HepG2 (cell line): ENCODE data around the gene NEAT1. TPM values are rescaled to one million over a fixed set of nuclear protein-coding genes. Genes with fewer than 3 reads are reported as not detected.

Experiments
- ATAD3A ChIP-seq: sonication (generic); formaldehyde crosslinking; IDR thresholded peaks from 2 replicates; pipeline ENCODE4 v1.4.0; 2020; ENCODE audit warnings: missing genetic modification reagents
- CTCF ChIP-seq: sonication (generic); formaldehyde crosslinking; IDR thresholded peaks from 2 replicates; pipeline ENCODE4 v1.5.0; 2020; ENCODE audit warnings: mild to moderate bottlenecking, missing genetic modification reagents, moderate library complexity
- MAF1 ChIP-seq: sonication (generic); formaldehyde crosslinking; IDR thresholded peaks from 2 replicates; pipeline ENCODE4 v1.5.0; 2020; ENCODE audit warnings: missing genetic modification reagents, borderline replicate concordance
- MED1 ChIP-seq: sonication (generic); formaldehyde crosslinking; IDR thresholded peaks from 2 replicates; pipeline ENCODE4 v1.4.0; 2020; ENCODE audit warnings: missing genetic modification reagents
- SATB2 ChIP-seq: sonication (generic); formaldehyde crosslinking; IDR thresholded peaks from 2 replicates; pipeline ENCODE4 v1.5.0; 2020; ENCODE audit warnings: missing genetic modification reagents
- SMARCC2 ChIP-seq: fragments of 450-650 bp; IDR thresholded peaks from 2 replicates; pipeline ENCODE4 v1.6.1; 2017; ENCODE audit warnings: antibody characterized with exemption, mild to moderate bottlenecking
- STAT5B ChIP-seq: sonication (generic); formaldehyde crosslinking; IDR thresholded peaks from 2 replicates; pipeline ENCODE4 v1.4.0; 2020; ENCODE audit warnings: missing genetic modification reagents
- ZNF383 ChIP-seq: sonication (generic); formaldehyde crosslinking; IDR thresholded peaks from 2 replicates; pipeline ENCODE4 v1.4.0; 2020; ENCODE audit warnings: missing genetic modification reagents, mild to moderate bottlenecking, borderline replicate concordance
- ZNF513 ChIP-seq: sonication (generic); formaldehyde crosslinking; conservative IDR thresholded peaks from 2 replicates; pipeline ENCODE4 v1.5.0; 2020; ENCODE audit warnings: missing genetic modification reagents
- ZNF598 ChIP-seq: sonication (generic); formaldehyde crosslinking; IDR thresholded peaks from 2 replicates; pipeline ENCODE4 v1.5.1; 2020; ENCODE audit warnings: mild to moderate bottlenecking, missing genetic modification reagents, borderline replicate concordance
- ZNF605 ChIP-seq: sonication (generic); formaldehyde crosslinking; IDR thresholded peaks from 2 replicates; pipeline ENCODE4 v1.8.0; 2022; ENCODE audit warnings: mild to moderate bottlenecking, missing genetic modification reagents
- polyA plus RNA-seq, 8 experiments: library from polyadenylated mRNA; depleted of rRNA in 3 of 8; stranded (reverse) in 7 of 8; unstranded in 1 of 8; fragments of >200 nt; fragmentation: Illumina TruSeq in 4 of 8; extraction: Trizol in 4 of 8; gene quantifications; 2 replicates each; pipeline versions ENCODE4 v1.2.1 to v1.2.3, GENCODE V29; 2011 to 2016; ENCODE audit warnings: low read depth in 4 of 8, missing spikeins in 1 of 8, mixed read lengths in 1 of 8; ENCODE audit not compliant: insufficient read depth in 1 of 8
- total RNA-seq, 5 experiments: library from RNA; depleted of rRNA; stranded (reverse); fragments of >200 nt; fragmentation: Illumina TruSeq; extraction: Trizol; gene quantifications; 2 replicates each; pipeline ENCODE4 v1.2.3, GENCODE V29; 2016; ENCODE audit warnings: low read depth in 1 of 5
- TF ChIP-seq, protein P1 (sequence below): sonication (generic); formaldehyde crosslinking; IDR thresholded peaks from 2 replicates; pipeline ENCODE4 v1.5.0; 2020; ENCODE audit warnings: missing genetic modification reagents, mild to moderate bottlenecking, borderline replicate concordance
- TF ChIP-seq, protein P2 (sequence below): IDR thresholded peaks from 2 replicates; pipeline ENCODE4 v1.6.1; 2012; ENCODE audit warnings: low read length, improper control_type of control experiment
- TF ChIP-seq, protein P3 (sequence below): sonication (generic); formaldehyde crosslinking; IDR thresholded peaks from 2 replicates; pipeline ENCODE4 v1.5.1; 2020; ENCODE audit warnings: mild to moderate bottlenecking, missing genetic modification reagents, moderate library complexity

The NEAT1 gene
- total and polyA plus RNA-seq, 2 of the 13 experiments (the other 11 are each of a cell fraction or from before 2014, with no cell fraction given): 20.5 to 41.2 TPM

- TF ChIP-seq, protein P1, sequence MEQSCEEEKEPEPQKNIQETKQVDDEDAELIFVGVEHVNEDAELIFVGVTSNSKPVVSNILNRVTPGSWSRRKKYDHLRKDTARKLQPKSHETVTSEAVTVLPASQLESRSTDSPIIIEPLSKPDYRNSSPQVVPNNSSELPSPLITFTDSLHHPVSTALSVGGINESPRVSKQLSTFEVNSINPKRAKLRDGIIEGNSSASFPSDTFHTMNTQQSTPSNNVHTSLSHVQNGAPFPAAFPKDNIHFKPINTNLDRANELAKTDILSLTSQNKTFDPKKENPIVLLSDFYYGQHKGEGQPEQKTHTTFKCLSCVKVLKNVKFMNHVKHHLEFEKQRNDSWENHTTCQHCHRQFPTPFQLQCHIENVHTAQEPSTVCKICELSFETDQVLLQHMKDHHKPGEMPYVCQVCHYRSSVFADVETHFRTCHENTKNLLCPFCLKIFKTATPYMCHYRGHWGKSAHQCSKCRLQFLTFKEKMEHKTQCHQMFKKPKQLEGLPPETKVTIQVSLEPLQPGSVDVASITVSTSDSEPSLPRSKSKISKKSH (CRISPR knock-in tag): no peak
- TF ChIP-seq ATAD3A (CRISPR knock-in tag) (no peak), CTCF (peak; percentile 44), ZNF598 (no peak), SMARCC2 (no peak), MAF1 (CRISPR knock-in tag) (no peak), ZNF605 (CRISPR knock-in tag) (no peak), MED1 (CRISPR knock-in tag) (peak; percentile 30; the same call in 1 of the 2 replicates), STAT5B (no peak), ZNF513 (no peak), ZNF383 (no peak), SATB2 (CRISPR knock-in tag) (no peak)
- TF ChIP-seq, protein P2, sequence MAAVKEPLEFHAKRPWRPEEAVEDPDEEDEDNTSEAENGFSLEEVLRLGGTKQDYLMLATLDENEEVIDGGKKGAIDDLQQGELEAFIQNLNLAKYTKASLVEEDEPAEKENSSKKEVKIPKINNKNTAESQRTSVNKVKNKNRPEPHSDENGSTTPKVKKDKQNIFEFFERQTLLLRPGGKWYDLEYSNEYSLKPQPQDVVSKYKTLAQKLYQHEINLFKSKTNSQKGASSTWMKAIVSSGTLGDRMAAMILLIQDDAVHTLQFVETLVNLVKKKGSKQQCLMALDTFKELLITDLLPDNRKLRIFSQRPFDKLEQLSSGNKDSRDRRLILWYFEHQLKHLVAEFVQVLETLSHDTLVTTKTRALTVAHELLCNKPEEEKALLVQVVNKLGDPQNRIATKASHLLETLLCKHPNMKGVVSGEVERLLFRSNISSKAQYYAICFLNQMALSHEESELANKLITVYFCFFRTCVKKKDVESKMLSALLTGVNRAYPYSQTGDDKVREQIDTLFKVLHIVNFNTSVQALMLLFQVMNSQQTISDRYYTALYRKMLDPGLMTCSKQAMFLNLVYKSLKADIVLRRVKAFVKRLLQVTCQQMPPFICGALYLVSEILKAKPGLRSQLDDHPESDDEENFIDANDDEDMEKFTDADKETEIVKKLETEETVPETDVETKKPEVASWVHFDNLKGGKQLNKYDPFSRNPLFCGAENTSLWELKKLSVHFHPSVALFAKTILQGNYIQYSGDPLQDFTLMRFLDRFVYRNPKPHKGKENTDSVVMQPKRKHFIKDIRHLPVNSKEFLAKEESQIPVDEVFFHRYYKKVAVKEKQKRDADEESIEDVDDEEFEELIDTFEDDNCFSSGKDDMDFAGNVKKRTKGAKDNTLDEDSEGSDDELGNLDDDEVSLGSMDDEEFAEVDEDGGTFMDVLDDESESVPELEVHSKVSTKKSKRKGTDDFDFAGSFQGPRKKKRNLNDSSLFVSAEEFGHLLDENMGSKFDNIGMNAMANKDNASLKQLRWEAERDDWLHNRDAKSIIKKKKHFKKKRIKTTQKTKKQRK: no peak
- TF ChIP-seq, protein P3, sequence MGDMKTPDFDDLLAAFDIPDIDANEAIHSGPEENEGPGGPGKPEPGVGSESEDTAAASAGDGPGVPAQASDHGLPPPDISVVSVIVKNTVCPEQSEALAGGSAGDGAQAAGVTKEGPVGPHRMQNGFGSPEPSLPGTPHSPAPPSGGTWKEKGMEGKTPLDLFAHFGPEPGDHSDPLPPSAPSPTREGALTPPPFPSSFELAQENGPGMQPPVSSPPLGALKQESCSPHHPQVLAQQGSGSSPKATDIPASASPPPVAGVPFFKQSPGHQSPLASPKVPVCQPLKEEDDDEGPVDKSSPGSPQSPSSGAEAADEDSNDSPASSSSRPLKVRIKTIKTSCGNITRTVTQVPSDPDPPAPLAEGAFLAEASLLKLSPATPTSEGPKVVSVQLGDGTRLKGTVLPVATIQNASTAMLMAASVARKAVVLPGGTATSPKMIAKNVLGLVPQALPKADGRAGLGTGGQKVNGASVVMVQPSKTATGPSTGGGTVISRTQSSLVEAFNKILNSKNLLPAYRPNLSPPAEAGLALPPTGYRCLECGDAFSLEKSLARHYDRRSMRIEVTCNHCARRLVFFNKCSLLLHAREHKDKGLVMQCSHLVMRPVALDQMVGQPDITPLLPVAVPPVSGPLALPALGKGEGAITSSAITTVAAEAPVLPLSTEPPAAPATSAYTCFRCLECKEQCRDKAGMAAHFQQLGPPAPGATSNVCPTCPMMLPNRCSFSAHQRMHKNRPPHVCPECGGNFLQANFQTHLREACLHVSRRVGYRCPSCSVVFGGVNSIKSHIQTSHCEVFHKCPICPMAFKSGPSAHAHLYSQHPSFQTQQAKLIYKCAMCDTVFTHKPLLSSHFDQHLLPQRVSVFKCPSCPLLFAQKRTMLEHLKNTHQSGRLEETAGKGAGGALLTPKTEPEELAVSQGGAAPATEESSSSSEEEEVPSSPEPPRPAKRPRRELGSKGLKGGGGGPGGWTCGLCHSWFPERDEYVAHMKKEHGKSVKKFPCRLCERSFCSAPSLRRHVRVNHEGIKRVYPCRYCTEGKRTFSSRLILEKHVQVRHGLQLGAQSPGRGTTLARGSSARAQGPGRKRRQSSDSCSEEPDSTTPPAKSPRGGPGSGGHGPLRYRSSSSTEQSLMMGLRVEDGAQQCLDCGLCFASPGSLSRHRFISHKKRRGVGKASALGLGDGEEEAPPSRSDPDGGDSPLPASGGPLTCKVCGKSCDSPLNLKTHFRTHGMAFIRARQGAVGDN (CRISPR knock-in tag): peak; percentile 55
Observed at GRCh38 chr11:65380460-65381119, 42.0 kb upstream of the NEAT1 start (continued).
